DMS53 treated with DMSO at 0.1 percent for 48 hours (cell line): ENCODE results near the gene RPL38.
"Not testable (repeated sequence)": the region's sequence is repeated elsewhere in the genome, so short reads cannot be mapped to it uniquely, and the experiment has no call there.

ENCODE experiments used
- DNase-seq: peaks from one replicate; lab custom pipeline; 2025; ENCODE audit not compliant: unreplicated experiment; lab: John Stamatoyannopoulos, UW

Gene RPL38

DNA sequence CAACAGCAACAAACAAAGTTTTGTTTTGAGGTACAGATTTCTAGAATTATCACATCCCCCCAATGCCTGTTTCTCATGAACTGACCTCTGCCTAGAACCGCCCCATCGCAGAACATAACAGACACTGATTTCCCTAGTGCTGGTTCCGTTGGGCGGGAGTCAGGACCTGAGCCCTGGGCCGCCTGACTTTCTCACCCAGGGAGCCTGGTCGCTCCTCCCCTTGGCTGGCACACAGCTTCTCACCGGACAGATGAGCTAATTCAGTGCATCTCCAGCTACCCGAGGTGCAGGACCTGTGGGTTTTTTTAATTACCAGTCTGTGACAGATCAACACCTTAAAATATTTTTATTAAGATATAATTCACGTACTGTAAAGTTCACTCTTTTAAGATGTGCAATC is 20.1 kb upstream of the RPL38 start:
- no peak for DNase-seq

GRCh38 chr17:74185571-74186185 is 17.8 kb upstream of the RPL38 start:
- DNase-seq = no peak

DNA sequence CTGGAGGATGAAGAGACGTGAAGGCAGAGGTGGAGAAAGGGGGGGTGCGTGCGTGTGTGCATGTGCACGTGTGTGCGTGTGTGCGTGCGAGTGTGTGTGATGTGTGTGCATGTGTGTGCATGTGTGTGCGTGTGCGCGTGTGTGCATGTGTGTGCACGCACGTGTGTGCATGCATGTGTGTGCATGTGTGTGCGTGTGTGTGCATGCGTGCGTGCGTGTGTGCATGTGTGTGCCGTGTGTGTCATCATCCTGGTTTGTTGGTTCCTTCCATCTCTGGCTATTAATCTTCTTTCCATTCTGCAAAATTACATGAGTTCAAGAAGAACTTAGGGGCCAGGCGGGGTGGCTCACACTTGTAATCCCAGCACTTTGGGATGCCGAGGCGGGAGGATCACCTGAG is 17.0 kb upstream of the RPL38 start:
- no peak for DNase-seq

DNA sequence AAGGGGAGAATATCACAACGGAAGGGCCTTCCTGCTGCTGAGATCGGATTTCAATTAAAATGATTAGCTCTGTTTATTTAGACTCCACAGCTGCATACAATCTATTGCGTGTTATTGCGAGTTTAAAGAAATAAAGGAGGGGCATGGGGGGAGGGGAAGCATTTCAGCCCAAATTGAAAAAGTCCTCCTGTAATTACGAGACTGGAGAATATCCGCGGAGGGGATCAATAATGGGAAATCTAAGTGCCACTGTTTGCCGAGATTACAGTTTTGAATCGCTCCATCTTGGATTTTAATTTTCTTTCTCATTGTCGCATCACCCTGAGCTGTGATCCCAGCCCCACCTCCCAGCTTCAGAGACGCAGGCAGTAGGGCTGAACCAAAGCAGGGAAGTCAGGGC is 15.7 kb upstream of the RPL38 start:
- DNase-seq = no peak

- DNase-seq = not testable (repeated sequence)
These were observed 14.8 kb upstream of the RPL38 start for GRCh38 chr17:74188687-74189086.

- DNase-seq = peak; percentile 43
These were observed 13.3 kb upstream of the RPL38 start for GRCh38 chr17:74190154-74190553.

- no peak for DNase-seq
These were observed 12.6 kb upstream of the RPL38 start for GRCh38 chr17:74190807-74191406.

- peak; percentile 97 for DNase-seq
These were observed 10.3 kb upstream of the RPL38 start for GRCh38 chr17:74192950-74193781.

DNA sequence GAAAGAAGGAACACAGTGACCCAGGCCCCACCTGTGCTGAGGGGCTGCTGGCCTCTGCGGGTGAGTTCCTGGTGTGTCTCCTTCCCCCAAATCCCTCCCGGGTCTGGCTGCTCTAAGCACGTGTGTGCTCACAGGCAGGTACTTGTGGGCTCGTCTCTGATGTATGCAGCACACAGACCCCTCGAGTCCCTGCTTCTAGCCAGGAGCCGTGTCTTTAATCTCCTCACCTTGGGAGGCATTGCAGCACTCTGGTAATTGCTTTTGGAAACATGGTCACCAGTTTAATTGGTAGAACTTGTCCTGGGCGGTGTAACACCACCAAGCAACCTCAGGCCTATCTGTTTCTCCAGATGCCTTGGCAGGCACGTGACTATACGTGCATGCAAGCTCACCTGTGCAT is 8.8 kb upstream of the RPL38 start:
- DNase-seq = no peak

GRCh38 chr17:74196541-74197317 is 6.7 kb upstream of the RPL38 start:
- no peak for DNase-seq

DNA sequence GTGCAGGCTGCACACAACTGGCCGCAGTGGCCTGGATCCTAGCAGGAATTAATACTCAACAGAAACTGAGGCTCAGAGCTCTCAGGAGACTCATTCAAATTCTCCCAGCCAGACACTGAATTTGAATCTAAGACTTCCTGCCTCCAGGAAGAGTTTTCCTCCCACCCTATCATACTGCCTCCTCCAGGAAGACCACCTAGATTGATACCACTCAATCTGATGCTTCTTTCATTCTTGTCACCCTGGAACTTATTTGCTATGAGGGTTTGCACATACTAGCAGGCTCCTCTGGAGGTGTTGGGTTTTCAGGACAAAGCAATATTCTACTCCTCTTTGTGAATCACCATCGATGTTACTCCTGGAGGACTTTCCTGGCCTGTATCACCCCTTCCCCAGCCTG is 5.7 kb upstream of the RPL38 start:
- no peak for DNase-seq

GRCh38 chr17:74198694-74199093 is 4.8 kb upstream of the RPL38 start:
- no peak for DNase-seq

GRCh38 chr17:74199306-74200092 is 4.0 kb upstream of the RPL38 start:
- peak; percentile 64 for DNase-seq

DNA sequence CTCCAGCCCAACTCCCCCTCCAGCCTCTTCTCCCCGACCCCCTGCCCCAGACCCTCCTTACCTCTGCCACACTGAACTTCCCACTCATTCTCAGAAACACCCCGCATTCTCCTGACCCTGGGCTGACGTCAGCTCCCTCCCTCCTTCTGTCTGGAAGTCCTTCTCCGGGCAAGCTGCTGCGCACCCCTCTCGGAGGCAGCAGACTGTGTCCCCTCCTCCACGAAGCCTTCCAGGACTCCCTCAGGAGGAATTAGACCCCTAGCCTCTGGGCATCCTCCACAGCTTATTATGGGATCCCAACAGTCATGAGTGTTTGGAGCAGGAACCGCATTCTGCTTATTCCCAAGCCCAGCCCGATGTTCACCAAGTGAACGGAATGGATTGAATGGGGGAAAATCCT is 3.4 kb upstream of the RPL38 start:
- DNase-seq = no peak

GRCh38 chr17:74201250-74201649 is 2.2 kb upstream of the RPL38 start:
- DNase-seq = peak; percentile 84

DNA sequence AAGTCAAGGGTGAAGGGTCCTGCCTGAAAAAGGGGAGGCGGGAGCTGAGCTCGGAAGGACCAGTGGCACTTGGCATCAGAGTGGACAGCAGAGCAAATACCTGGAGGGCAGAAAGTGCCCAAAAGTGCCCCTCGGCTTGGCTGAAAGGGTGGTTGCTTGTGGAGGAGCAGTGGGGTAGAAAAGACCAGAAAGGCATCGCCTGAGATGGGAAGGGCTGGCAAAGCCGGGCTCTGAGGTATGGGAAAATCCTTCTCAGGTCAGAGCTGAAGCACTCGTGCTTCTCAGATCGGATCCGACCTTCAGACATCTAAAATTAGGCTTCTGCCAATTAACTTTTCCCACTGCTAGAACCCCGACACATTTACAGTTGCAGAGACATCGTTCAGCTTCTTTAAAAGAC is 1.5 kb upstream of the RPL38 start:
- DNase-seq = no peak

DNA sequence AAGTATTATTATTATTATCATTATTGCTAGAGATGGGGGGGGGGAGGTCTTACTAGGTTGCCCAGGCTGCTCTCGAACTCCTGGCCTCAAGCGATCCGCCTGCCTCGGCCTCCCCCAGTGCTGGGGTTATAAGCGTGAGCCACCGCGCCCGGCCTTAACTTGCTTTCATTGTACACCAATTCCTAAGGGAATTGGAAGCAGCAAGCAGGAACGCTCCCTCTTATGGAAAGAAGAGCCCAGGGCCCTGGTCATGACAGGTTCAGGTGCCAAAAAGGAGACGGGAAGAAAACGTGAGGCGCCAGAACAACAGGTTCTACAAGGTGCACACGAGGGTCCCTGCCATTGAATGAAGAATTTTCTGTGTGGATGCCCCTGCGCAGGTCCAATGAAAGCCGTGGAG is 540 bp upstream of the RPL38 start:
- peak; percentile 37 for DNase-seq

DNA sequence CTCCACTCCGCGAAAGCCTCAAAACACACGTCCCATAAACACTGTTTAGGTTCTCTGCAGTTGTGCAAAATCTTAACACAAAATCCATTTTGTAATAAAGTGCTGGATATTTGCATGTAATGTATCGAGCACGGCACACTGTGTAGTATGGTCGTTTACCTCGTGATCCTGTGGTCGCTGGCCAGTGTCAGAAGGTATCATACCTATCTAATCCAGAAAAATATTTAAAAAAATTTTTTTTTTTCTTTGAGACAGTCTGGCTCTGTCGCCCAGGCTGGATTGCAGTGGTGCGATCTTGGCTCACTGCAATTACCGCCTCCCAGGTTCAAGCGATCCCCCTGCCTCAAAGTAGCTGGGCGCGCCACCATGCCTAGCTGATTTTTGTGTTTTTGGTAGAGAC is 996 bp downstream of the RPL38 start:
- DNase-seq = no peak

GRCh38 chr17:74205274-74205673 is 1.8 kb downstream of the RPL38 start:
- DNase-seq = no peak

GRCh38 chr17:74206332-74206818 is 2.9 kb downstream of the RPL38 start:
- DNase-seq = no peak
